SKM-1 (cell line): Measurements from ENCODE around the gene PFKFB2.
"Not testable (repeated sequence)": the region's sequence is repeated elsewhere in the genome, so short reads cannot be mapped to it uniquely, and the experiment has no call there.

Experiments
- DNase-seq: peaks from one replicate; lab custom pipeline; 2025; ENCODE audit not compliant: unreplicated experiment; lab: John Stamatoyannopoulos, UW

The PFKFB2 gene

GRCh38 chr1:207039380-207040180, 13.5 kb upstream of the PFKFB2 start:
- no peak for DNase-seq

- no peak for DNase-seq
Observed at GRCh38 chr1:207040181-207040533, 12.9 kb upstream of the PFKFB2 start.

- DNase-seq, result not testable (repeated sequence)
Observed at GRCh38 chr1:207041397-207041796, 11.7 kb upstream of the PFKFB2 start.

GRCh38 chr1:207045453-207045852, 7.6 kb upstream of the PFKFB2 start:
- DNase-seq, result no peak

GRCh38 chr1:207047505-207047904, 5.6 kb upstream of the PFKFB2 start:
- DNase-seq, result no peak

- no peak for DNase-seq
Observed at GRCh38 chr1:207048041-207048440, 5.0 kb upstream of the PFKFB2 start.

GRCh38 chr1:207049054-207049453, 4.0 kb upstream of the PFKFB2 start:
- no peak for DNase-seq

GRCh38 chr1:207049514-207049913, 3.6 kb upstream of the PFKFB2 start:
- no peak for DNase-seq

GRCh38 chr1:207049974-207050391, 3.1 kb upstream of the PFKFB2 start:
- DNase-seq, result peak; percentile 87

GRCh38 chr1:207050480-207051190, 2.4 kb upstream of the PFKFB2 start:
- peak; percentile 81 for DNase-seq

- DNase-seq, result no peak
Observed at GRCh38 chr1:207051191-207051943, 1.7 kb upstream of the PFKFB2 start, which contains the start of gene YOD1. TSS of gene YOD1 (minus strand) at chr1:207051208. CDS start at chr1:207051030, 178 bp downstream.

- DNase-seq, result peak; percentile 40
Observed at GRCh38 chr1:207054491-207054890, 1.4 kb downstream of the PFKFB2 start.

GRCh38 chr1:207055386-207056001, 2.4 kb downstream of the PFKFB2 start:
- no peak for DNase-seq

GRCh38 chr1:207056673-207057072, 3.6 kb downstream of the PFKFB2 start:
- no peak for DNase-seq

- DNase-seq, result no peak
Observed at GRCh38 chr1:207058252-207058651, 5.2 kb downstream of the PFKFB2 start.

- peak; percentile 12 for DNase-seq
Observed at GRCh38 chr1:207058878-207059867, 6.1 kb downstream of the PFKFB2 start.

- DNase-seq, result no peak
Observed at GRCh38 chr1:207059881-207060280, 6.8 kb downstream of the PFKFB2 start.

- no peak for DNase-seq
Observed at GRCh38 chr1:207060596-207060995, 7.5 kb downstream of the PFKFB2 start.

- no peak for DNase-seq
Observed at GRCh38 chr1:207062058-207062457, 9.0 kb downstream of the PFKFB2 start.

GRCh38 chr1:207063014-207063413, 9.9 kb downstream of the PFKFB2 start:
- no peak for DNase-seq
